Neural cell (in vitro differentiated cells): ENCODE results near the gene ZFR2.

ENCODE experiments used
- CTCF ChIP-seq: fragments of 450-650 bp; IDR thresholded peaks from 2 replicates; pipeline ENCODE4 v1.5.1; 2014; ENCODE audit warnings: antibody characterized with exemption, mild to moderate bottlenecking, moderate library complexity; ENCODE audit not compliant: poor library complexity, severe bottlenecking
- EZH2 ChIP-seq: fragments of 200-600, 300-800 bp; shearing (Covaris generic), sonication (generic); IDR thresholded peaks from 2 replicates; pipeline ENCODE4 v1.6.1; 2014; ENCODE audit warnings: antibody characterized with exemption, low read length, borderline replicate concordance, mild to moderate bottlenecking; ENCODE audit not compliant: insufficient read depth, poor library complexity, severe bottlenecking
- REST ChIP-seq: IDR thresholded peaks from 2 replicates; pipeline ENCODE4 v1.6.1; 2012; ENCODE audit warnings: borderline replicate concordance
- SMC3 ChIP-seq: fragments of 450-650 bp; conservative IDR thresholded peaks from 2 replicates; pipeline ENCODE4 v1.6.1; 2014; ENCODE audit warnings: antibody characterized with exemption, mild to moderate bottlenecking, moderate library complexity; ENCODE audit not compliant: poor library complexity
- TAF1 ChIP-seq: IDR thresholded peaks from 2 replicates; pipeline ENCODE4 v1.6.1; 2012; ENCODE audit warnings: low read depth

- TF ChIP-seq EZH2, result no peak
- no peak for TF ChIP-seq TAF1
- no peak for TF ChIP-seq CTCF
- TF ChIP-seq SMC3, result no peak
- TF ChIP-seq REST, result no peak
Measured at GRCh38 chr19:3839941-3840340, 28.9 kb downstream of the ZFR2 start.
